MM.1S (cell line): ENCODE measurements around the gene SRRM3.
"Not testable (repeated sequence)": the region's sequence is repeated elsewhere in the genome, so short reads cannot be mapped to it uniquely, and the experiment has no call there.

Experiments used
- DNase-seq: peaks from one replicate; pipeline ENCODE4 v3.0.0-alpha.2; 2015
- H2AFZ ChIP-seq: fragments of 300-600 bp; sonication (generic); 2 replicates; pipeline ENCODE4 v1.6.0; 2016; ENCODE audit warnings: antibody characterized with exemption, low read length
- H3F3A ChIP-seq: fragments of 300-600 bp; sonication (generic); 2 replicates; pipeline ENCODE4 v1.6.1; 2016; ENCODE audit warnings: mild to moderate bottlenecking, antibody characterized with exemption, low read length, moderate library complexity, mixed read lengths; ENCODE audit not compliant: insufficient read depth
- H3K27ac ChIP-seq: fragments of 300-600 bp; sonication (generic); 2 replicates; pipeline ENCODE4 v1.5.1; 2016; ENCODE audit warnings: mild to moderate bottlenecking, low read length
- H3K27me3 ChIP-seq: fragments of 300-600 bp; sonication (generic); replicated peaks from 2 replicates; pipeline ENCODE4 v1.6.0; 2016; ENCODE audit warnings: low read length; ENCODE audit not compliant: insufficient read depth
- H3K36me3 ChIP-seq: fragments of 300-600 bp; sonication (generic); replicated peaks from 2 replicates; pipeline ENCODE4 v1.6.1; 2016; ENCODE audit warnings: mild to moderate bottlenecking, low read length, mixed read lengths; ENCODE audit not compliant: insufficient read depth
- H3K4me1 ChIP-seq: fragments of 300-600 bp; sonication (generic); 2 replicates; pipeline ENCODE4 v1.6.1; 2016; ENCODE audit warnings: low read length, mixed read lengths
- H3K4me2 ChIP-seq: fragments of 300-600 bp; sonication (generic); 2 replicates; pipeline ENCODE4 v1.6.0; 2016; ENCODE audit warnings: low read depth, low read length
- H3K4me3 ChIP-seq: fragments of 300-600 bp; sonication (generic); 2 replicates; pipeline ENCODE4 v1.5.1; 2016; ENCODE audit warnings: low read length, mixed read lengths
- H3K79me2 ChIP-seq: fragments of 300-600 bp; sonication (generic); 2 replicates; pipeline ENCODE4 v1.6.1; 2016; ENCODE audit warnings: mixed run types, low read length, mixed read lengths
- H3K9ac ChIP-seq: fragments of 300-600 bp; sonication (generic); 2 replicates; pipeline ENCODE4 v1.6.1; 2016; ENCODE audit warnings: low read length, mixed read lengths
- H3K9me2 ChIP-seq: fragments of 300-600 bp; sonication (generic); replicated peaks from 2 replicates; pipeline ENCODE4 v1.6.1; 2016; ENCODE audit warnings: mild to moderate bottlenecking, low read length, mixed read lengths; ENCODE audit not compliant: insufficient read depth
- H3K9me3 ChIP-seq: fragments of 300-600 bp; sonication (generic); replicated peaks from 2 replicates; pipeline ENCODE4 v1.6.1; 2016; ENCODE audit warnings: mild to moderate bottlenecking, low read length, mixed read lengths; ENCODE audit not compliant: insufficient read depth
- H4K20me1 ChIP-seq: fragments of 300-600 bp; sonication (generic); 2 replicates; pipeline ENCODE4 v1.6.1; 2016; ENCODE audit warnings: mild to moderate bottlenecking, low read length, moderate library complexity, mixed read lengths; ENCODE audit not compliant: insufficient read depth
- CTCF ChIP-seq: fragments of 300-600 bp; sonication (generic); IDR thresholded peaks from 2 replicates; pipeline ENCODE4 v1.5.1; 2016; ENCODE audit warnings: antibody characterized with exemption, low read length, mixed read lengths
- EZH2 ChIP-seq: fragments of 300-600 bp; sonication (generic); optimal IDR thresholded peaks from 2 replicates; pipeline ENCODE3; 2017; ENCODE audit warnings: low read depth, mild to moderate bottlenecking, antibody characterized with exemption, low read length, mixed read lengths
- EZH2phosphoT487 ChIP-seq: fragments of 300-600 bp; sonication (generic); IDR thresholded peaks from 2 replicates; pipeline ENCODE4 v1.6.1; 2018; ENCODE audit warnings: antibody characterized with exemption, low read length

SRRM3 gene

GRCh38 chr7:76155938-76156337 is 45.8 kb upstream of the SRRM3 start:
- Histone ChIP-seq H3F3A (no peaks in the 10 kb centered on the region), H3K9ac (no peak overlapping the region), H3K4me1 (no peaks in the 10 kb centered on the region), H3K36me3 (no peaks in the 10 kb centered on the region), H3K4me2 (no peak overlapping the region), H3K79me2 (no peaks in the 10 kb centered on the region), H2AFZ (no peak overlapping the region), H3K9me3 (no peaks in the 10 kb centered on the region), H4K20me1 (no peaks in the 10 kb centered on the region), H3K27me3 (no peaks in the 10 kb centered on the region), H3K27ac (no peak overlapping the region), H3K4me3 (no peak overlapping the region), H3K9me2 (no peaks in the 10 kb centered on the region)
- no peak for TF ChIP-seq CTCF
- no peak for TF ChIP-seq EZH2phosphoT487
- no peak for TF ChIP-seq EZH2
- no peak for DNase-seq

GRCh38 chr7:76156992-76157685 is 44.6 kb upstream of the SRRM3 start:
- not testable (repeated sequence) for H3K4me3 ChIP-seq, H3K79me2 ChIP-seq, H3K9me3 ChIP-seq, H3K36me3 ChIP-seq, H3K27ac ChIP-seq, H4K20me1 ChIP-seq, H2AFZ ChIP-seq, H3K27me3 ChIP-seq, H3F3A ChIP-seq, H3K9me2 ChIP-seq, DNase-seq, H3K4me2 ChIP-seq, H3K9ac ChIP-seq, H3K4me1 ChIP-seq

- H3K9me3 ChIP-seq, H3K4me2 ChIP-seq, H3F3A ChIP-seq, H3K27ac ChIP-seq, H3K79me2 ChIP-seq, H4K20me1 ChIP-seq, H3K9ac ChIP-seq, H2AFZ ChIP-seq, H3K4me1 ChIP-seq, H3K27me3 ChIP-seq, DNase-seq, H3K9me2 ChIP-seq, H3K4me3 ChIP-seq, H3K36me3 ChIP-seq: not testable (repeated sequence)
Measured at GRCh38 chr7:76158416-76158815, 43.3 kb upstream of the SRRM3 start.

GRCh38 chr7:76162416-76163170 is 39.1 kb upstream of the SRRM3 start:
- not testable (repeated sequence) for H3K27ac ChIP-seq, H3K4me2 ChIP-seq, DNase-seq, H4K20me1 ChIP-seq, H2AFZ ChIP-seq, H3K4me1 ChIP-seq, H3F3A ChIP-seq, H3K79me2 ChIP-seq, H3K36me3 ChIP-seq, H3K27me3 ChIP-seq, H3K9me3 ChIP-seq, H3K9ac ChIP-seq, H3K4me3 ChIP-seq, H3K9me2 ChIP-seq

GRCh38 chr7:76163812-76164211 is 37.9 kb upstream of the SRRM3 start:
- not testable (repeated sequence) for H2AFZ ChIP-seq, H3F3A ChIP-seq, H3K27ac ChIP-seq, H3K36me3 ChIP-seq, H3K9ac ChIP-seq, DNase-seq, H3K9me2 ChIP-seq, H3K9me3 ChIP-seq, H3K4me3 ChIP-seq, H3K79me2 ChIP-seq, H4K20me1 ChIP-seq, H3K4me2 ChIP-seq, H3K27me3 ChIP-seq, H3K4me1 ChIP-seq
